Neural progenitor cell (in vitro differentiated cells): ENCODE measurements around the gene E2F6. TPM values are rescaled to one million over a fixed set of nuclear protein-coding genes. Genes with fewer than 3 reads are reported as not detected.

Source experiments
- DNase-seq: peaks from one replicate; pipeline ENCODE4 v3.0.0-alpha.2; 2016; ENCODE audit warnings: low spot score
- H2AFZ ChIP-seq: fragments of 200-600 bp; sonication (generic); replicated peaks from 2 replicates; pipeline ENCODE4 v1.6.1; 2016; ENCODE audit warnings: antibody characterized with exemption
- H3F3A ChIP-seq: fragments of 200-600 bp; sonication (generic); 2 replicates; pipeline ENCODE4 v1.6.1; 2016; ENCODE audit warnings: antibody characterized with exemption, low read depth
- H3K27ac ChIP-seq: fragments of 200-600 bp; sonication (generic); 2 replicates; pipeline ENCODE4 v1.5.1; 2016; ENCODE audit warnings: mild to moderate bottlenecking
- H3K27me3 ChIP-seq: fragments of 200-600 bp; sonication (generic); 2 replicates; pipeline ENCODE4 v1.6.1; 2016; ENCODE audit warnings: mild to moderate bottlenecking, moderate library complexity
- H3K36me3 ChIP-seq: fragments of 200-600 bp; sonication (generic); 2 replicates; pipeline ENCODE4 v1.5.1; 2016
- H3K4me1 ChIP-seq: fragments of 200-600 bp; sonication (generic); 2 replicates; pipeline ENCODE4 v1.6.1; 2016; ENCODE audit warnings: mixed run types
- H3K4me2 ChIP-seq: fragments of 200-600 bp; sonication (generic); 2 replicates; pipeline ENCODE4 v1.6.1; 2016
- H3K4me3 ChIP-seq: fragments of 200-600 bp; sonication (generic); 2 replicates; pipeline ENCODE4 v1.5.1; 2016
- H3K79me2 ChIP-seq: fragments of 200-600 bp; sonication (generic); 2 replicates; pipeline ENCODE4 v1.6.1; 2016; ENCODE audit warnings: low read depth
- H3K9ac ChIP-seq: fragments of 200-600 bp; sonication (generic); 2 replicates; pipeline ENCODE4 v1.6.1; 2016
- H3K9me3 ChIP-seq: fragments of 200-600 bp; sonication (generic); 2 replicates; pipeline ENCODE4 v1.5.1; 2016; ENCODE audit warnings: low read depth
- H4K20me1 ChIP-seq: fragments of 200-600 bp; sonication (generic); 2 replicates; pipeline ENCODE4 v1.6.1; 2016; ENCODE audit warnings: low read depth
- H3K27ac Mint-ChIP-seq: 3 replicates; pipeline ENCODE4 v1.8.0; 2021; ENCODE audit warnings: mixed read lengths
- H3K27me3 Mint-ChIP-seq: 2 replicates; pipeline ENCODE4 v1.8.0; 2022; ENCODE audit warnings: low read depth, mild to moderate bottlenecking, inconsistent platforms, moderate library complexity, mixed read lengths; ENCODE audit not compliant: insufficient read depth
- H3K36me3 Mint-ChIP-seq: 3 replicates; pipeline ENCODE4 v1.8.0; 2021; ENCODE audit warnings: mixed read lengths
- H3K4me1 Mint-ChIP-seq: 3 replicates; pipeline ENCODE4 v1.8.0; 2021; ENCODE audit warnings: mixed read lengths
- H3K4me3 Mint-ChIP-seq: 3 replicates; pipeline ENCODE4 v1.8.0; 2021; ENCODE audit warnings: mild to moderate bottlenecking, moderate library complexity, mixed read lengths
- H3K9me3 Mint-ChIP-seq: 3 replicates; pipeline ENCODE4 v1.8.0; 2020; ENCODE audit warnings: mixed read lengths
- CTCF ChIP-seq: fragments of 200-600 bp; sonication (generic); IDR thresholded peaks from 2 replicates; pipeline ENCODE4 v1.5.1; 2017; ENCODE audit warnings: antibody characterized with exemption, mild to moderate bottlenecking
- EZH2 ChIP-seq: fragments of 200-600 bp; sonication (generic); IDR thresholded peaks from 2 replicates; pipeline ENCODE4 v1.6.1; 2017; ENCODE audit warnings: antibody characterized with exemption, mild to moderate bottlenecking, moderate library complexity
- EZH2phosphoT487 ChIP-seq: fragments of 200-600 bp; sonication (generic); IDR thresholded peaks from 2 replicates; pipeline ENCODE4 v1.6.1; 2017; ENCODE audit warnings: antibody characterized with exemption
- total RNA-seq: library from RNA; depleted of rRNA; stranded (reverse); fragments of >200 nt; gene quantifications from 2 replicates; pipeline ENCODE4 v1.2.3, GENCODE V29; 2015; ENCODE audit warnings: low replicate concordance

E2F6 gene
- total RNA-seq, 1 donor from 2014 or later = 36.3 TPM

DNA sequence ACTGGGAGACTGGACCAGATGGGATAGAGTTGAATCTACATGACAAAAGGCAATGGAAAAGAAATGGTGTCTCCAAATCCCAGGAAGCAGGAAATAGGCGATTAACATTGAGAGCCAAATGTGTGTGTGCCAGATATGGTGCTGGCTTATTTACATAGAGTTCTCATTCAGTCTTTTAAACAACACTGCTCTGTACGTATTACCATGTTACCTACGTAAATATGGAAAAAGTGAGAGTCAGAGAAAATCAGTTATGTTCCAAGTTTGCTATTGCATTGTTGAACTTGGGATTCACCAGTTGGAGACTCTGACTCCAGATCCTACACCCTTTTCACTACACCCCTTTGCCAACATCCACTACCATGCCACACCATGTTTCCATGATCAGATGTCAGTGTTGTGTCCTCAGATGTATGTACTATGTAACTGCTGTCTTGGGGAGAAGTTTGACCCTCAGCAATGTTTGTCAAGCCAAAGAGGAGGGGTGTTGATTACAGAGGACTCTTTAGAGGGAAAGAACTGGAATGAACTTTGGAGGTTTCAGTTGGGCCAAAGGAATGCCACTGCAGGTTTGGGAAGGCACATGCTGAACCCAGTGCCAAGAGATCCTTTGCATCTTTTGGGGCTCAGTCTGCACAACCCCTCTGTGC lies 48.2 kb upstream of the E2F6 start:
- no peak for DNase-seq
- TF ChIP-seq CTCF (no peak), EZH2 (no peak), EZH2phosphoT487 (no peak)
- H4K20me1 ChIP-seq = peaks cover 37% of the 10 kb centered on the region
- H3K36me3 ChIP-seq = no peaks in the 10 kb centered on the region
- Mint-ChIP-seq H3K27me3 (peaks cover 4% of the 10 kb centered on the region), H3K4me1 (peaks cover 83% of the 10 kb centered on the region), H3K27ac (peak overlapping the region; percentile 85), H3K4me3 (peak overlapping the region; percentile 15), H3K9me3 (peaks cover 12% of the 10 kb centered on the region), H3K36me3 (peaks cover 45% of the 10 kb centered on the region)
- H3K27me3 ChIP-seq = no peaks in the 10 kb centered on the region
- peak overlapping the region; percentile 69 for H3K4me2 ChIP-seq
- peaks cover 42% of the 10 kb centered on the region for H3F3A ChIP-seq
- peaks cover 63% of the 10 kb centered on the region for H3K4me1 ChIP-seq
- no peak overlapping the region for H3K27ac ChIP-seq
- H3K79me2 ChIP-seq = peaks cover 94% of the 10 kb centered on the region
- no peaks in the 10 kb centered on the region for H3K9me3 ChIP-seq
- no peak overlapping the region for H3K4me3 ChIP-seq
- H2AFZ ChIP-seq = no peak overlapping the region
- no peak overlapping the region for H3K9ac ChIP-seq

GRCh38 chr2:11513319-11513718 lies 47.4 kb upstream of the E2F6 start:
- no peak overlapping the region for H3K27ac ChIP-seq
- Mint-ChIP-seq H3K4me3 (no peak overlapping the region), H3K9me3 (peaks cover 12% of the 10 kb centered on the region), H3K4me1 (peaks cover 86% of the 10 kb centered on the region), H3K27ac (peak overlapping the region; percentile 85), H3K27me3 (peaks cover 4% of the 10 kb centered on the region), H3K36me3 (peaks cover 44% of the 10 kb centered on the region)
- no peaks in the 10 kb centered on the region for H3K27me3 ChIP-seq
- H3K9ac ChIP-seq = no peak overlapping the region
- no peak overlapping the region for H2AFZ ChIP-seq
- H3K4me3 ChIP-seq = no peak overlapping the region
- no peak for DNase-seq
- peak overlapping the region; percentile 11 for H3K4me2 ChIP-seq
- no peaks in the 10 kb centered on the region for H3K36me3 ChIP-seq
- H4K20me1 ChIP-seq = peaks cover 37% of the 10 kb centered on the region
- TF ChIP-seq CTCF (no peak), EZH2phosphoT487 (no peak), EZH2 (no peak)
- peaks cover 90% of the 10 kb centered on the region for H3K79me2 ChIP-seq
- H3K4me1 ChIP-seq = peaks cover 63% of the 10 kb centered on the region
- peaks cover 42% of the 10 kb centered on the region for H3F3A ChIP-seq
- H3K9me3 ChIP-seq = no peaks in the 10 kb centered on the region

DNA sequence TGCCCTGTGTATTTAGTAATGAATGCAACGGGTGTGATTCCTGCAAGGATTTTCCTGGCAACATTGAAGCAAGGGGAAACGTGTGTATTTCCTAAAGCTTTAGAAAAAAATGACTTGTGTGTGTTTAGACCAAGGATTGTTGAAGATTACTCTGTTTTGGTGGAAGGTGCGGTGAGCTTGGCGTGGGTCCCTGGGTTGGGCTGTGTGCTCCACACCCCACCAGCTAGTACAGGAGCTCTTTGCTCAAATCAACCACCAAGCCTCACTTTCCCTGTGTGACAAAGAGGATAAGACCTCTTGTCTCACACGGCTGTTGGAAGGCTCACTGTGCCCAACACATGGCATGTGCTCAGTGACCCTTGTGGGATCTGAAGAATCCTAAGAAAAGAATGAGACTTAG lies 46.5 kb upstream of the E2F6 start:
- H3K27ac ChIP-seq = peak overlapping the region; percentile 68
- TF ChIP-seq EZH2phosphoT487 = no peak
- no peak for TF ChIP-seq CTCF
- no peak for TF ChIP-seq EZH2
- no peaks in the 10 kb centered on the region for H3K9me3 ChIP-seq
- H3K36me3 ChIP-seq = no peaks in the 10 kb centered on the region
- H3K36me3 Mint-ChIP-seq = peaks cover 42% of the 10 kb centered on the region
- H3K27me3 ChIP-seq = no peaks in the 10 kb centered on the region
- H2AFZ ChIP-seq = no peak overlapping the region
- peak; percentile 47 for DNase-seq
- no peak overlapping the region for H3K4me3 Mint-ChIP-seq
- peaks cover 37% of the 10 kb centered on the region for H4K20me1 ChIP-seq
- H3K4me1 Mint-ChIP-seq = peaks cover 84% of the 10 kb centered on the region
- H3K27ac Mint-ChIP-seq = peak overlapping the region; percentile 85
- peaks cover 63% of the 10 kb centered on the region for H3K4me1 ChIP-seq
- peak overlapping the region; percentile 11 for H3K4me2 ChIP-seq
- H3K9me3 Mint-ChIP-seq = peaks cover 6% of the 10 kb centered on the region
- peaks cover 42% of the 10 kb centered on the region for H3F3A ChIP-seq
- H3K79me2 ChIP-seq = peaks cover 90% of the 10 kb centered on the region
- H3K4me3 ChIP-seq = no peak overlapping the region
- H3K27me3 Mint-ChIP-seq = peaks cover 4% of the 10 kb centered on the region
- no peak overlapping the region for H3K9ac ChIP-seq
